Nasal cavity respiratory epithelium epithelial cell of viscerocranial mucosa (primary cell): ENCODE measurements around the gene TSHR. TPM values are rescaled to one million over a fixed set of nuclear protein-coding genes. Genes with fewer than 3 reads are reported as not detected.

Experiments used
- total RNA-seq: library from RNA; depleted of rRNA; stranded (reverse); fragments of >200 nt; gene quantifications from 2 replicates; pipeline ENCODE4 v1.2.3, GENCODE V29; 2014

TSHR gene
- total RNA-seq, result not detected in 2 replicates

DNA sequence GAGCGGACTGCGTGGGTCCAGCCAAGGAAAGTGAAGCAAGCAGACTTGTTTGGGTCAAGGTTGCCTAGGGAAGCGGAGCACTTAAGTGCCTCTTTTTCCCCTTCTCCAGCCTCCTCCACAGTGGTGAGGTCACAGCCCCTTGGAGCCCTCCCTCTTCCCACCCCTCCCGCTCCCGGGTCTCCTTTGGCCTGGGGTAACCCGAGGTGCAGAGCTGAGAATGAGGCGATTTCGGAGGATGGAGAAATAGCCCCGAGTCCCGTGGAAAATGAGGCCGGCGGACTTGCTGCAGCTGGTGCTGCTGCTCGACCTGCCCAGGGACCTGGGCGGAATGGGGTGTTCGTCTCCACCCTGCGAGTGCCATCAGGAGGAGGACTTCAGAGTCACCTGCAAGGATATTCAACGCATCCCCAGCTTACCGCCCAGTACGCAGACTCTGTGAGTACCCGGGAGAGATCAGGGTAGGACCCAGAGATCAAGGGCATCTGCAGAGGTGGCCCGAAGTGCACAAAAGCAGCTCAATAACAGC, at the start of gene TSHR:
Gene TSHR, plus strand, starts transcription at position 206 of the 526 bp plus-strand sequence. Its CDS starts 60 bp downstream, at position 266.

DNA sequence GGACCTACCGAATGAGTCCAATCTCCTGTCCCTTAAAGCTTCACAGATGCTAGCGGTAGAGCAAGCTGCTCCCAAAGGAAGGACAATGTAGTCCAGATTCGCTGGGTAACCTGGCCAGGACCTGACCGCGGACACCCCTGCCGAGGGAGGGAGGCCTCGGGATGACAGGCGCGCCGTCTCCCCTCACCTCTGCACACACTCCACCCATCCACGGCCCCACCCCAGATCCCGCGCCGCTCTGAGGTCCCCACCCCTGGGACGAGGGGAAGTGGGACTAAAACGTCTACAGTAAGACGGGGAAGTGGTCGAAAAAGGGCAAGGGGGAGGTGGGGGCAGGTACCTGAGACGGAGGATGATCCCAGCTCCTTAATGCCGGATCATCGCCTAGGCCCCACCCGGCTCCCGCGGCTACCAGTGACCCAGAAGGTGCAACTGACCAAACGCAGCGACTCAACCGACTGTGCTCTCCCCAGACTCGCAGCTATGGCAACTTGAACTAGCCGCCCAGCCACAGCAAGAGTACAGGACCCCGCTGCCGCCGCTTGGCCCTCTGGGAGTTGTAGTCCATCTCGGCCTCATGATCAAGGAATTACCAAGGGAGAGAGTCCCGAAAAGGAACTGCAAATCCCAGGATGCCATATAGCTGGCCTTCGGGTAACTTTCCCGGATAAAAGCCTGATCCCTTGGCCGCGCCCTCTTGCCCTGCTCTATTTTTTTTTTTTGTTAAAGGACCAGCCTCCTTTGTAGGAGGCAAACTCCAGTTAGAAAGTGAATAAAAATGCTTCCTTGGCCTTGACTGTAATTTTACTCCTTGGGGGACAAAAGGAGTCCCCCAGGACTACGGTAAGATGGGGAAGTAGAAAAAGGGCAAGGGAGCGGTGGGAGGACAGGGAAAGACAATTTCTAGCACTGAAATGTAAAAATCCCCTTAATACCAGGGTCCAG, 13.9 kb upstream of the TSHR start, which contains the start of gene CEP128:
Gene CEP128, minus strand, starts transcription at position 498 of the 945 bp plus-strand sequence.

Other genes with a start within 250 kb of the TSHR start
- gene CEP128, start 13.9 kb upstream of the TSHR start, total RNA-seq, result 2.4 and 5.1 TPM in 2 replicates